Mesendoderm (in vitro differentiated cells): ENCODE data around the gene AGBL4.

ENCODE experiments used
- DNase-seq: peaks from one replicate; pipeline ENCODE4 v3.0.0; 2013
- H2AK5ac ChIP-seq: 2 replicates; pipeline ENCODE4 v1.6.1; 2013; ENCODE audit warnings: low read length, inconsistent platforms
- H2BK120ac ChIP-seq: 2 replicates; pipeline ENCODE4 v1.6.1; 2013; ENCODE audit warnings: low read depth, mild to moderate bottlenecking, low read length, moderate library complexity, mixed read lengths
- H2BK15ac ChIP-seq: replicated peaks from 2 replicates; pipeline ENCODE4 v1.6.1; 2013; ENCODE audit warnings: low read depth, mild to moderate bottlenecking, moderate library complexity
- H2BK5ac ChIP-seq: 2 replicates; pipeline ENCODE4 v1.6.1; 2013; ENCODE audit warnings: low read length, inconsistent platforms
- H3K18ac ChIP-seq: 2 replicates; pipeline ENCODE4 v1.6.1; 2013; ENCODE audit warnings: mild to moderate bottlenecking, low read length, mixed read lengths
- H3K23ac ChIP-seq: one replicate; pipeline ENCODE4 v1.6.1; 2013; ENCODE audit warnings: low read length
- H3K27ac ChIP-seq: 2 replicates; pipeline ENCODE4 v1.5.1; 2013; ENCODE audit warnings: low read depth, mild to moderate bottlenecking, inconsistent platforms, low read length, moderate library complexity
- H3K27me3 ChIP-seq: 2 replicates; pipeline ENCODE4 v1.6.1; 2013; ENCODE audit warnings: low read length, control low read depth, mild to moderate bottlenecking, inconsistent platforms; ENCODE audit not compliant: insufficient read depth, poor library complexity
- H3K36me3 ChIP-seq: 2 replicates; pipeline ENCODE4 v1.6.1; 2013; ENCODE audit warnings: low read length, inconsistent platforms; ENCODE audit not compliant: control insufficient read depth, insufficient read depth
- H3K4ac ChIP-seq: one replicate; pipeline ENCODE4 v1.6.1; 2013; ENCODE audit warnings: low read depth, mild to moderate bottlenecking, low read length, moderate library complexity
- H3K4me1 ChIP-seq: 2 replicates; pipeline ENCODE4 v1.6.1; 2013; ENCODE audit warnings: low read depth, low read length, inconsistent platforms; ENCODE audit not compliant: control insufficient read depth
- H3K4me2 ChIP-seq: 2 replicates; pipeline ENCODE4 v1.6.1; 2013; ENCODE audit warnings: low read length
- H3K4me3 ChIP-seq: 2 replicates; pipeline ENCODE4 v1.5.1; 2013; ENCODE audit warnings: mild to moderate bottlenecking, low read length
- H3K56ac ChIP-seq: one replicate; pipeline ENCODE4 v1.6.1; 2013; ENCODE audit warnings: low read length
- H3K79me1 ChIP-seq: 2 replicates; pipeline ENCODE4 v1.6.1; 2013; ENCODE audit warnings: low read length, inconsistent platforms
- H3K79me2 ChIP-seq: 2 replicates; pipeline ENCODE4 v1.6.1; 2013; ENCODE audit warnings: mild to moderate bottlenecking, low read length; ENCODE audit not compliant: control insufficient read depth, insufficient read depth
- H3K9ac ChIP-seq: 2 replicates; pipeline ENCODE4 v1.6.1; 2013; ENCODE audit warnings: low read length, inconsistent platforms
- H4K5ac ChIP-seq: one replicate; pipeline ENCODE4 v1.6.1; 2013; ENCODE audit warnings: low read length
- H4K8ac ChIP-seq: one replicate; pipeline ENCODE4 v1.6.1; 2013; ENCODE audit warnings: low read depth, mild to moderate bottlenecking, control low read depth, low read length, moderate library complexity
- WGBS: extraction: QIAGEN DNeasy Blood & Tissue Kit; methylation state at CpG from one replicate; pipeline ENCODE4 v1.1.7; 2013; ENCODE audit warnings: low lambda C conversion rate, missing lambda C conversion rate; ENCODE audit not compliant: insufficient coverage; ENCODE audit errors: extremely low coverage; 5-methylcytosine and 5-hydroxymethylcytosine counted together

The AGBL4 gene

GRCh38 chr1:49190138-49190537 lies 833.6 kb downstream of the AGBL4 start:
- Histone ChIP-seq H3K18ac (no peak overlapping the region), H3K4ac (no peak overlapping the region), H3K36me3 (no peaks in the 10 kb centered on the region), H3K4me2 (no peak overlapping the region), H4K8ac (no peak overlapping the region), H3K27me3 (no peaks in the 10 kb centered on the region), H3K23ac (no peak overlapping the region), H3K79me2 (no peaks in the 10 kb centered on the region), H3K27ac (no peak overlapping the region), H2BK15ac (no peak overlapping the region), H3K56ac (no peak overlapping the region), H3K4me1 (no peaks in the 10 kb centered on the region), H2AK5ac (no peak overlapping the region), H2BK120ac (no peak overlapping the region), H3K79me1 (no peaks in the 10 kb centered on the region), H3K9ac (no peak overlapping the region), H3K4me3 (no peak overlapping the region), H2BK5ac (no peak overlapping the region), H4K5ac (no peak overlapping the region)
- DNase-seq, result no peak
- no CpG with 5 or more reads among the region's 1 CpG for WGBS

GRCh38 chr1:49187056-49187455 lies 836.7 kb downstream of the AGBL4 start:
- no peak overlapping the region for H2BK15ac ChIP-seq
- H3K79me2 ChIP-seq, result no peaks in the 10 kb centered on the region
- H3K27ac ChIP-seq, result no peak overlapping the region
- no peak overlapping the region for H3K9ac ChIP-seq
- H2AK5ac ChIP-seq, result no peak overlapping the region
- no peak overlapping the region for H3K23ac ChIP-seq
- H4K8ac ChIP-seq, result no peak overlapping the region
- no peaks in the 10 kb centered on the region for H3K36me3 ChIP-seq
- no peaks in the 10 kb centered on the region for H3K27me3 ChIP-seq
- H3K4me2 ChIP-seq, result no peak overlapping the region
- H2BK5ac ChIP-seq, result no peak overlapping the region
- no peak overlapping the region for H3K4me3 ChIP-seq
- H3K4ac ChIP-seq, result no peak overlapping the region
- no peak for DNase-seq
- H2BK120ac ChIP-seq, result no peak overlapping the region
- no peaks in the 10 kb centered on the region for H3K4me1 ChIP-seq
- no peak overlapping the region for H4K5ac ChIP-seq
- no peak overlapping the region for H3K18ac ChIP-seq
- no peak overlapping the region for H3K56ac ChIP-seq
- no CpG with 5 or more reads among the region's 3 CpGs for WGBS
- no peaks in the 10 kb centered on the region for H3K79me1 ChIP-seq

GRCh38 chr1:49185450-49185980 lies 838.2 kb downstream of the AGBL4 start:
- H3K4me1 ChIP-seq, result no peaks in the 10 kb centered on the region
- H3K27me3 ChIP-seq, result no peaks in the 10 kb centered on the region
- H3K18ac ChIP-seq, result no peak overlapping the region
- H3K4ac ChIP-seq, result no peak overlapping the region
- H3K4me3 ChIP-seq, result no peak overlapping the region
- H2BK5ac ChIP-seq, result no peak overlapping the region
- H3K79me2 ChIP-seq, result no peaks in the 10 kb centered on the region
- no peak overlapping the region for H3K27ac ChIP-seq
- H3K23ac ChIP-seq, result no peak overlapping the region
- no peak overlapping the region for H3K9ac ChIP-seq
- H3K79me1 ChIP-seq, result no peaks in the 10 kb centered on the region
- no peak overlapping the region for H4K5ac ChIP-seq
- WGBS, result no CpG with 5 or more reads among the region's 4 CpGs
- no peak overlapping the region for H3K4me2 ChIP-seq
- H3K36me3 ChIP-seq, result no peaks in the 10 kb centered on the region
- H2BK120ac ChIP-seq, result no peak overlapping the region
- DNase-seq, result no peak
- H2AK5ac ChIP-seq, result no peak overlapping the region
- no peak overlapping the region for H2BK15ac ChIP-seq
- H4K8ac ChIP-seq, result no peak overlapping the region
- no peak overlapping the region for H3K56ac ChIP-seq

GRCh38 chr1:49183489-49183888 lies 840.3 kb downstream of the AGBL4 start:
- Histone ChIP-seq H3K27ac (no peak overlapping the region), H2AK5ac (no peak overlapping the region)

GRCh38 chr1:49181033-49181432 lies 842.7 kb downstream of the AGBL4 start:
- Histone ChIP-seq H4K5ac (no peak overlapping the region), H2BK5ac (no peak overlapping the region), H3K18ac (no peak overlapping the region), H2BK120ac (no peak overlapping the region), H3K27ac (no peak overlapping the region), H3K27me3 (no peaks in the 10 kb centered on the region), H3K56ac (no peak overlapping the region), H3K4me1 (no peaks in the 10 kb centered on the region), H3K36me3 (no peaks in the 10 kb centered on the region), H3K79me1 (no peaks in the 10 kb centered on the region), H3K4me3 (no peak overlapping the region), H2AK5ac (no peak overlapping the region), H4K8ac (no peak overlapping the region), H3K23ac (no peak overlapping the region), H3K9ac (no peak overlapping the region), H3K4ac (no peak overlapping the region), H2BK15ac (no peak overlapping the region), H3K79me2 (no peaks in the 10 kb centered on the region), H3K4me2 (no peak overlapping the region)
- no CpG with 5 or more reads among the region's 2 CpGs for WGBS
- no peak for DNase-seq

More at GRCh38 chr1:49183489-49183888, 840.3 kb downstream of the AGBL4 start:
- Histone ChIP-seq H3K79me1 (no peaks in the 10 kb centered on the region), H3K18ac (no peak overlapping the region), H3K79me2 (no peaks in the 10 kb centered on the region), H3K4me1 (no peaks in the 10 kb centered on the region), H3K36me3 (no peaks in the 10 kb centered on the region), H2BK15ac (no peak overlapping the region), H2BK120ac (no peak overlapping the region), H3K4ac (no peak overlapping the region), H3K4me2 (no peak overlapping the region), H3K23ac (no peak overlapping the region), H3K27me3 (no peaks in the 10 kb centered on the region), H3K9ac (no peak overlapping the region), H4K5ac (no peak overlapping the region), H2BK5ac (no peak overlapping the region), H4K8ac (no peak overlapping the region), H3K56ac (no peak overlapping the region), H3K4me3 (no peak overlapping the region)
- DNase-seq, result no peak

GRCh38 chr1:49171941-49172593 lies 851.7 kb downstream of the AGBL4 start:
- no peak overlapping the region for H4K5ac ChIP-seq
- no peak overlapping the region for H3K56ac ChIP-seq
- no peaks in the 10 kb centered on the region for H3K79me1 ChIP-seq
- no peak overlapping the region for H2BK15ac ChIP-seq
- no peak overlapping the region for H2BK120ac ChIP-seq
- H3K27me3 ChIP-seq, result peaks cover 2% of the 10 kb centered on the region
- no peaks in the 10 kb centered on the region for H3K4me1 ChIP-seq
- no peak overlapping the region for H3K18ac ChIP-seq
- H3K27ac ChIP-seq, result no peak overlapping the region
- H2BK5ac ChIP-seq, result no peak overlapping the region
- WGBS, result no CpG with 5 or more reads among the region's 2 CpGs
- DNase-seq, result no peak
- no peak overlapping the region for H2AK5ac ChIP-seq
- H3K79me2 ChIP-seq, result no peaks in the 10 kb centered on the region
- H3K9ac ChIP-seq, result no peak overlapping the region
- H4K8ac ChIP-seq, result no peak overlapping the region
- H3K23ac ChIP-seq, result no peak overlapping the region
- H3K4me2 ChIP-seq, result no peak overlapping the region
- no peak overlapping the region for H3K4me3 ChIP-seq
- H3K36me3 ChIP-seq, result no peaks in the 10 kb centered on the region
- H3K4ac ChIP-seq, result no peak overlapping the region
